RWPE2 (cell line): ENCODE measurements around the gene PLEKHG3.

Experiments used
- ATAC-seq: fragments of 200-7000 bp; cut with Tn5 transposase; 3 replicates; pipeline ENCODE4 v1.9.1; 2021; ENCODE audit warnings: low read depth
- DNase-seq: peaks from one replicate; pipeline ENCODE4 v3.0.0-alpha.2; 2020; ENCODE audit warnings: low spot score
- H3K27ac ChIP-seq: fragments of 450-650 bp; 2 replicates; pipeline ENCODE4 v1.5.1; 2017; ENCODE audit warnings: mild to moderate bottlenecking; ENCODE audit not compliant: poor library complexity, severe bottlenecking
- H3K27me3 ChIP-seq: fragments of 250-450 bp; sonication (Bioruptor Pico); 2 replicates; pipeline ENCODE4 v1.5.1; 2021; ENCODE audit warnings: mild to moderate bottlenecking, moderate library complexity; ENCODE audit not compliant: insufficient read depth, poor library complexity, severe bottlenecking
- H3K36me3 ChIP-seq: fragments of 250-450 bp; sonication (Bioruptor Pico); 2 replicates; pipeline ENCODE4 v1.5.1; 2020; ENCODE audit warnings: low read depth, mild to moderate bottlenecking, moderate library complexity
- H3K4me1 ChIP-seq: fragments of 250-450 bp; sonication (Bioruptor Pico); 2 replicates; pipeline ENCODE4 v1.5.1; 2021; ENCODE audit warnings: mild to moderate bottlenecking, moderate library complexity; ENCODE audit not compliant: insufficient read depth, poor library complexity, severe bottlenecking
- H3K4me3 ChIP-seq: fragments of 250-450 bp; sonication (Bioruptor Pico); 2 replicates; pipeline ENCODE4 v1.5.1; 2021; ENCODE audit warnings: mild to moderate bottlenecking, moderate library complexity; ENCODE audit not compliant: severe bottlenecking
- H3K9me3 ChIP-seq: fragments of 250-450 bp; sonication (Bioruptor Pico); 2 replicates; pipeline ENCODE4 v1.5.1; 2021; ENCODE audit warnings: mild to moderate bottlenecking, moderate library complexity; ENCODE audit not compliant: severe bottlenecking
- CTCF ChIP-seq: fragments of 450-650 bp; IDR thresholded peaks from one replicate; pipeline ENCODE4 v1.5.1; 2017; ENCODE audit warnings: mild to moderate bottlenecking, moderate library complexity; ENCODE audit not compliant: poor library complexity, severe bottlenecking

Gene PLEKHG3

GRCh38 chr14:64728106-64728505 lies 23.9 kb downstream of the PLEKHG3 start:
- ATAC-seq, result no peak
- peak; percentile 39 for DNase-seq
- no peak for TF ChIP-seq CTCF
- Histone ChIP-seq H3K4me3 (no peak overlapping the region), H3K36me3 (peaks cover 74% of the 10 kb centered on the region), H3K9me3 (no peaks in the 10 kb centered on the region), H3K4me1 (peaks cover 39% of the 10 kb centered on the region), H3K27ac (peak overlapping the region; percentile 93), H3K27me3 (no peaks in the 10 kb centered on the region)

DNA sequence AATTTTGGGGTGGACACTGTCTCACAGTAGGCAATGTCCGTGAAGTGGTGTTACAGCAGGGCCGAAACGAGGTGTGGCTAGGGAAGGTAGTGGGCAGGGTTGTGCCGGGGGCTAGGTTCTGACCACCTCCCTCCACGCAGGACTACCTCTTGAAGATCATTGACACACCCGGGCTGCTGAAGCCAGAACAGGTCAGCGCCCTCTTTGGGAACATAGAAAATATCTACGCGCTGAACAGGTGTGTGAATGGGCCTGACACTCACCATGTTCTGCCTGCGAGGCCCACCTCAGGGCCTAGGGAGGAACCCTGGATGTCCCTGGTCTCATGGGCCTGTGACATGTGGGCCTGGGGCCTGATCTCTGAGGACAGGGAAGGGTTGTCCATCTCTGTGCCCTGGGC lies 24.6 kb downstream of the PLEKHG3 start:
- DNase-seq (peak; percentile 45), ATAC-seq (no peak)
- Histone ChIP-seq H3K36me3 (peaks cover 74% of the 10 kb centered on the region), H3K4me1 (peaks cover 32% of the 10 kb centered on the region), H3K4me3 (no peak overlapping the region), H3K27me3 (no peaks in the 10 kb centered on the region), H3K27ac (peak overlapping the region; percentile 93), H3K9me3 (no peaks in the 10 kb centered on the region)
- TF ChIP-seq CTCF, result no peak

- DNase-seq, result peak; percentile 45
- no peak for ATAC-seq
- peak overlapping the region; percentile 93 for H3K27ac ChIP-seq
- H3K4me1 ChIP-seq, result peaks cover 25% of the 10 kb centered on the region
- H3K27me3 ChIP-seq, result no peaks in the 10 kb centered on the region
- no peak for TF ChIP-seq CTCF
- H3K36me3 ChIP-seq, result peaks cover 75% of the 10 kb centered on the region
- H3K4me3 ChIP-seq, result no peak overlapping the region
- H3K9me3 ChIP-seq, result no peaks in the 10 kb centered on the region
Observed at GRCh38 chr14:64729386-64730060, 25.3 kb downstream of the PLEKHG3 start.

DNA sequence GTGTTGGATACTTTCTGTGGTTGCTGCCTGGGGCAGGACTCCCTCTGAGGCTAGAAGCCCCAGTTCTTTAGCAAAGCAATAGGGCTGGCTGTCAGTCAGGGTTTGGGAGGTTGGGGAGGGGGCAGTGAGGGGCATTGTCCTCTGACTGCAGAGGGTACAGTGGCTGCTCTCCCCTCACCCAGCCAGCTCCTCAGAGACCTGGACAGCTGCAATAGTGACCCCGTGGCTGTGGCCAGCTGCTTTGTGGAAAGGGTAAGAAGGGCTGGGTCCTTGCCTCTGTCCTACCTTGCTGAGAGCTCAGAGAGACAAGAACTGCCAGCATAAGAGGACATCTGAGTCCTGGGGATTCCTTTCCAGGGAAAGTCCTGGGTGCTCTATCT lies 25.8 kb downstream of the PLEKHG3 start:
- Histone ChIP-seq H3K4me3 (no peak overlapping the region), H3K27ac (peak overlapping the region; percentile 93), H3K9me3 (no peaks in the 10 kb centered on the region), H3K27me3 (no peaks in the 10 kb centered on the region), H3K36me3 (peaks cover 80% of the 10 kb centered on the region), H3K4me1 (peaks cover 20% of the 10 kb centered on the region)
- ATAC-seq, result no peak
- TF ChIP-seq CTCF, result no peak
- peak; percentile 56 for DNase-seq

DNA sequence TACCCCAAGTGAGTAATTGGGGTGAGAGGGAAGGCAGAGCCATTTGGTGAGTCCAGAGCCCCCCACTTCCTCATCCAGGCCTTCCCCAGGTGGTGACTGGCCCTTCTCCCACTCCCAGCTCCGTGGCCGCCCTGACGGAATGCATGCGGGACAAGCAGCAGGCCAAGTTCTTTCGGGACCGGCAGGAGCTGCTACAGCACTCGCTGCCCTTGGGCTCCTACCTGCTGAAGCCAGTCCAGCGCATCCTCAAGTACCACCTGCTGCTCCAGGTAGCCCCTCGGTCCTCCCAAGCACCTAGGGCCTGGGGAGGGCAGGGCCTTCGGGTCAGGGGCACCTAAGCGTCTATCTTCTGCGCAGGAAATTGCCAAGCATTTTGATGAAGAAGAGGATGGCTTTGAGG lies 26.5 kb downstream of the PLEKHG3 start:
- no peak for ATAC-seq
- no peak overlapping the region for H3K27ac ChIP-seq
- no peak overlapping the region for H3K4me3 ChIP-seq
- no peak for TF ChIP-seq CTCF
- DNase-seq, result peak; percentile 51
- H3K9me3 ChIP-seq, result no peaks in the 10 kb centered on the region
- H3K36me3 ChIP-seq, result peaks cover 86% of the 10 kb centered on the region
- H3K27me3 ChIP-seq, result no peaks in the 10 kb centered on the region
- H3K4me1 ChIP-seq, result peaks cover 14% of the 10 kb centered on the region
